Measurements from ENCODE around the gene FILIP1L.
A peak's percentile ranks its signal among the peaks of the same experiment; 100 is the strongest.
"Not testable (repeated sequence)": the region's sequence is repeated elsewhere in the genome, so short reads cannot be mapped to it uniquely, and the experiment has no call there.

The FILIP1L gene

DNA sequence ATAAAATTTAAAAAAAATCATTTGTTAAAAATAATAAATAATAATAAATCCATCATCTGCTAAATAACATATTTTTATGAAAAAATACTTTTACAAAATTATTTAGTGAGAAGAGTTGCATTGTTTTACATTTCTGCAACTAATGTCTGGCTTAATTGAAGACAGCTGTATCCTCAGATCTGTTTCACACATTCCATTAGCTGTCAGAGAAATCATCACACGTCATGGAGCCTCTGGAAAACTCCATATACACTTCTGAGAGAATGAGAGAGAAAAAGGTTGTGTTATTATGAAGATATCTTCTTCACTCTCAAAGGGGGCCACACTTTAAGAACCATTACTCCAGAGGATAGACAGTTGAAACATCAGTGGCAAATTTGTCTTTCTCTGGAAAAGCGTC, 255.8 kb downstream of the FILIP1L start:
- no peak for DNase-seq

DNA sequence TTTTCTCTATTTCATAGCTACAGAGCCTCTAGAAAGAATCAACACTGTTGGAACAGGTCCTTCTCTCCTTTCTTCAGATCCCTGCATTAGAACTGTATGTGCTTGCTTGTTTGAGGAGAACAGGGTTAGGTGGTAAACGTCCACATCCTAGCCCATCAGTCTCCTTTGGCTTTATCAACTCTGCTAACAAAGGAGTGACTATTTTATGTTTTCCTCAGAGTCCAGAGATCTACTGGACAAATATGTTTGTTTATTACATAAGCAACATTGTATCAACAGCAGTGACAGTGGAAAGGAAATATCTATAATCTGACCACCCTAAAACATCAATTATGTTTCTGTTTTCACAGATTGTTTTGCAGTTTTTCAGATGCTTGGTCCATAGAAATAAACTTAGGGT, 257.0 kb downstream of the FILIP1L start:
- no peak for DNase-seq

DNA sequence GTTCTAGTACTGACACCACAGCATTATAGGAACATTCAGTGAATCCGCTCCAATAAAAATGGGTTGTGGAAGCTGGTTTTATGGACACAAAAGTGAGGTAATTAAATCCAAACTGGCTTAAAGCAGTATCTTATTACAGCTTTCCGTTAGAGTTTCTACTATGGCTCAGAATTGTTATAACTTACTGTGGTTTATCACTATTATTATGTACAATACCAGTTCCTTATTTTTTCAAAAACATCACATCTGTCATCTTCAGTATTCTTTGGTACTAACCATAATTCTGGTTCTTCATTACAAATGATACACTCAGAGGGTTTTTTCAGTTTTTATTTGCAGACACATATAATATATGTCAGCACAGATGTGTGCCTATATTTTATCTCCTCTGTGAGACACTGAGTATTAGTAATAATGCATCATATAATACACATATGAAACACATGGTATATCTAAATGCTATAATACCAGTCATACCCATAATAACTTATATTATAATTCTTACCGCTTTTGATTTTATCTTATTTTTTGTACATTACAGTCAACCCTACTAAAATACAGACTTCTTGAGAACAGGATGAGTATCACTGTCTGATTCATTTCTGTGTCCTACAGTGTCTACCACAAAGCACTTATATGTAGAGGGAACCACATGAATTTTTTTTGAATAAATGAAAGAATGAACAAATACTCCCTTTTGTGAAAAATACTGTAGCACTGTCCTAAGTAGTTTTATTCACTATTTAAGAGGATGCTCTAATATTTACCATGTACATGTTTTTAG, 257.7 kb downstream of the FILIP1L start:
- no peak for DNase-seq

DNA sequence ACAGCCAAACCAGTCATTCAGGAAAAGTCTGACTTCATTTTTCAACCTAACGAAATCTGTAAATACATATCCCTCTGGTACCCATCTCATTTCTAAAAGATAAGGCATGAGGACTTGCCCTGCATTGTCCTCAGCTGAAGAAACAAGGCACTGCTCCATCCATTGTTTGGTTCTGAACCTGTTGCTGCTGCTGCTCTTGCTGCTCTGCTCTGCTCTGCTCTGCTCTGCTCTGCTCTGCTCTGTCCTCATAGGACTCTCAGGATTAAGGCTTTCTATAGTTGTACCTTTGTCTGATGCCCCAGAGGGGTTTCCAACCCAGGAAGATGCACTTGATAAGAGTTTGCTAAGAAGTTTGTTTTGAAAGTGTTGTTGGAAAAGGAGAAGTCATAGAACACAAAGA, 258.4 kb downstream of the FILIP1L start:
- DNase-seq: no peak

DNA sequence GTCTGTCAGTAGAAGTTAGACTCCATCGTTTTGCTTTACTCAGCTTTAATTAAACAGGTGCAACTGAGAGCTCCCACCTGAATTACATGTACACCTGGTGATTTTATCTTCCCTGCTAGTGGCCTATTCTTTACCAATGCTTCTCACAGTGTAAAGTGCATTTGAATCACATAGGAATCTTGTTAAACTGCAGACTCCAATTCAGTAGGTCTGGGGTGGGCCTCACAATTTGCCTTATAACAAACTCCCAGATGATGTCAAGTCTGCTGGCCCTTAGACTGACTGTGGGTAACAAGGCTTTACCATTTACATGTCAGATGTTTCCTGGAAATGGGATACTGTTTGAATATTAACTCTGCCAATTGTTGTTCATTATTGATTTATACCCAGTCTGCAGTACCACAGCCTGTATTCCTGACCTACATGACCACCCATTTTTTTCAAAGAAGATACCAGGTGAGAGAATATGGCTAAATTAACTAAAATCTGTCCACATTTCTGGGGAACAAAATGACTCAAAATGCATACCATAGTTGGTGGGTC, 259.5 kb downstream of the FILIP1L start:
- no peak for DNase-seq

DNA sequence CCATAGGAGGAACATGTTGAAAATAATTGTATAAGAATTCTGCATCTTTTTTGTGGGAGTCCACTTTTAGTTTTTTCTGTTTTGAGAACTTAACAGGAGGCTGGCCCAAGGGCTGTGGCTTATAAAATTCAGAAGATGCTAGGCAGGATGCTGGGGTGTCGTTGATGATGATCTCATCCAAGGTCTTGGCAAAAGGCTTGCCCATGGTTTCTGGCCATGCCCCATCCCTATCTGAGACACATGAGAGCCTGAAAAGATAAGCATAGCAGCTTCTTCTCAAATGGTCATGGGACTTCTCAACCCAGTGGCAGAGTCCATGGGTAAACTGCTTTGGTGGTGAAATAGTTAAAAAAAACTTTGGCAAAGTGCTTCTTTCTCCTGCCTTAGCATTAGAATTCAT, 261.4 kb downstream of the FILIP1L start:
- no peak for DNase-seq

DNA sequence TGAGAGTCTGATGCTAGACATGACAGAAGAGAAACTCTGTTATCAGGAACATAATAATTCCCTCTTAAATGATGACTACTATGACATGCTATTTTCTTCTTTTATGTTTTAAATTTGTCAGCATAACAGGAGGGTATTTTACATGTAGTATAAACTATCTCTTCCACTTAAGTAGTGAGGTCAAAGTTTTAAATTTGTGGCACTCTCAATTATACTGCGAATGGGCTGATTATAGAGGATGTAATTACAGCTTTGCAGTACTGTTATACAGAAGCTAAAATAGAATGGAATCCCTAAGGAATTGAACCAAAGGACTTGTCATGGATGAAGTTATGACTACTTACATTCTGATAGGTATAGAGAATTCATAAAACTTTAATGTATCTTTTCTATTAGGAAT, 262.3 kb downstream of the FILIP1L start:
- DNase-seq: no peak

DNA sequence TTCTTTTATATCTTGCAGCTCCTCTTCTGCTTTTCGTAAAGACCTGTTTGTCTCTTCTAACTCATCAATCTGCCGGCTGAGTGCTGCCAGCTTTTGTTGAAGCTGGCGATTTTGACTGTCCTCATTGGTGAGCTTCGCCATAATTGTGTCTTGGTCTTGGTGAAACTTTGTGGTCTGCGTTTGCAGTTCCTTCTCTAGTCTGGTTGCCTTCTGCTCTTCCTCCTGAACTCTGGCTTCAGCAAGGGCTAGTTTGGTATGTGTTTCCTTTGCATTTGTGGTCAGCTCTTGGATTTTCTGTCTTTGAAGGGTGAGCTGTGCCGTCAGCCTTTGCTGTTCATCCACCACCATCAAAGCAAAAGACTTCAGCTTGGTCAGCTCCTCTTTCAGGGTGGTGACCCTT, 263.7 kb downstream of the FILIP1L start:
- no peak for DNase-seq

DNA sequence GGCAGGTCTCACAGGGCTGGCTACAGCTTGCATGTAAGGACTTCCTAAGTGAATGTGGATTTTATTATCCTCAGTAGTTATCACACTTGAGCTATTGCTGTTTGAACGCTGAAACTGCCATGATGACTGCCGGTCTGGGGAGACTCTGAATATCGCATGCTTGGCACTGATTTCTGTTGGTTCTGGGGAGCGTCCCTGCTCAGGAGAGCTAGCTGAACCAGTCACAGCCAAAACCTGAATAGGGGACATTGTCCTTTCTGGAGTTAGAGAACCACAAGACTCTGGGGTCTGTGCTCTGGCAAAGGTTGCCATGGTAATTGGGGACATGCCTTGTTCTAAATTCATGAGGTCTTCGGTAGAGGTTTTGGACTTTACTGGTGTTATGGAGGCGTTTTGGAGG, 265.9 kb downstream of the FILIP1L start:
- no peak for DNase-seq

DNA sequence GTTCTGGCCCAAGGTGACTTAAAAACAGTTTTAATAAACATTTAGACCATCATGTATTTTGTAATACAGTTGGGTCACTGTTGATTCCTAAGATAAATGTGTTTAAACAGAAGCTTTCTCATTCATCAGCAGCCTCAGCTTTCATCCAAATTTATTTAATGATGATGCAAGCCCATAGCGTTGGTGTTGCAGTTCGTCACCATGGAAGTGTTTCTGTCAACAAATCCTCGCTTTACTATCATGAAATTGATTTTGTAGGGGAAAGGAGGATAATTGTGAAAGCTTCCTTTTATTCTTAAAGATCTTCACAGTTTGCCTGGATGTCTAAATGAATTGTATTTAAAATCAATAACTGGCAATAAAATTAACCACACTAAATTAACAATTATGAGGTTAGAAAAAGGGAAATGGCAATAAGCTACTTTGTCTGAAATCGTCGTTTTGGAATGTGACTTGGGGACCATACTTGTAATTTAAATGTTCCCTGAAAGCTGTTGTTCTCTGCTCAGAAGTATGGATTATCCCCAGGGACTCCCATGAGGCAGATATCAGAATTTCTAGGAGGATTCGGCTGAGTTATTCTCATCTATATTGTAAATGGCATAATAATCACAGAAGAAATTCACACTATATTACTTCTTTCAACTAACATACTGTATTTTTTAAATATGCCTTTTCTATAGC, 267.7 kb downstream of the FILIP1L start:
- peak; percentile 35 for DNase-seq

DNA sequence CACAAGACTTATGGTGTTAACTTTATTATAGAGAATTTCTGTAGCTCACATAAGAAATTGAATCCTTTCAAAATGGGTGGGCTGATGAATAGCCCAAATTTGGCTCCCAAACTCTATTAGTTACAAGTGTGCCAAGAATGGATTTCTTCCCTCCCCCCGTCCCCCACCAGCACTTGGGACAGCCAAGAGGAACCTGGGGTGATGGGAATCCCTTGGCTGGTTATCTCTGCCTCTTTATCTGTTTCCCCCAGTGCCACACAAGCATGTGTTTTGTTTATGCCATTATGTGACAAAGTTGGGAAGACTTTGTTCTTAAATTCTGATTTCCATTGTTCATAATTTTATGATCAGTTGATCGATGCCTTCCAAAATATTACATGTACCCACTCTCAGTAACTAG, 268.3 kb downstream of the FILIP1L start:
- DNase-seq: no peak

DNA sequence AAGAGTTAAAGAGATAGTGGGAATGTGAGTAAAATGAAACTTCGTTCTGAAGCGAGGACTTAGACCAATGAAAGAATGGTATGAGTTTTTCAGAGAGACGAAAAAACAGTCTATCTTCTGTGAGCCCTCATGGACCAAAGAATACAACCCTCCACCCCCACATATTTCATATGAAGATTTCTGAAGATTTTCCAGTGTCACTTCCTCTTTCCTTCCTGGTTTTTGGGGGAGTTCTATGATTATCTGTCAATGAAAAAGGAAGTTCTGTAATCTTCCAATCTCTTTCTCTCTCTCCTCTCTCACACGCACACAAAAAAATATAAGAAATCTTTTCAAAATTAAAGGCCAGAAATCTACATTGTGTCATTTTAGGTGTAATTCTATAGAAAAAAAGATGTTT, 269.0 kb downstream of the FILIP1L start:
- no peak for DNase-seq

DNA sequence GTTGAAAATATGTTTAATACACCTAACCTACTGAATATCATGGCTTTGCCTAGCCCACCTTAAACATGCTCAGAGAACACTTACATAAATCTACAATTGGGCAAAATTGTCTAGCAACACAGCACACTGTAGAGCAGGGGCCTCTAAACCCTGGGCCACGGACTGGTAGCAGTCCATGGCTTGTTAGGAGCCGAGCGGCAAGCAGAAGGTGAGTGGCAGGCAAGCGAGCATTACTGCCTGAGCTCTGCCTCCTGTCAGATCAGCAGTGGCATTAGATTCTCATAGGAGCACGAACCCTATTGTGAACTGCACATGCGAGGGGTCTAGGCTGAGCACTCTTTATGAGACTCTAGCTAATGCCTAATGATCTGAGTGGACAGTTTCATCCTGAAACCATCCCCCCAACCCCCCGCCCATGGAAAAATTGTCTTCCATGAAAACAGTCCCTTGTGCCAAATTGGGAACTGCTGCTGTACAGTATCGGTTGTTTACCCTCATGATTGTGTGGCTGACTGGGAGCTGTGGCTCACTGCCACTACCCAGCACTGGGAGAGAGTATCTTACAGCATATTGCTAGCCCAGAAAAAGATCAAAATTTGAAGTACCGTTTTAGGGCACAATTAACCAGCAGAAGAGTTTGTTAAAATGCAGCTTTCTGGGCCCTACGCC, 270.6 kb downstream of the FILIP1L start:
- DNase-seq: peak; percentile 36

DNA sequence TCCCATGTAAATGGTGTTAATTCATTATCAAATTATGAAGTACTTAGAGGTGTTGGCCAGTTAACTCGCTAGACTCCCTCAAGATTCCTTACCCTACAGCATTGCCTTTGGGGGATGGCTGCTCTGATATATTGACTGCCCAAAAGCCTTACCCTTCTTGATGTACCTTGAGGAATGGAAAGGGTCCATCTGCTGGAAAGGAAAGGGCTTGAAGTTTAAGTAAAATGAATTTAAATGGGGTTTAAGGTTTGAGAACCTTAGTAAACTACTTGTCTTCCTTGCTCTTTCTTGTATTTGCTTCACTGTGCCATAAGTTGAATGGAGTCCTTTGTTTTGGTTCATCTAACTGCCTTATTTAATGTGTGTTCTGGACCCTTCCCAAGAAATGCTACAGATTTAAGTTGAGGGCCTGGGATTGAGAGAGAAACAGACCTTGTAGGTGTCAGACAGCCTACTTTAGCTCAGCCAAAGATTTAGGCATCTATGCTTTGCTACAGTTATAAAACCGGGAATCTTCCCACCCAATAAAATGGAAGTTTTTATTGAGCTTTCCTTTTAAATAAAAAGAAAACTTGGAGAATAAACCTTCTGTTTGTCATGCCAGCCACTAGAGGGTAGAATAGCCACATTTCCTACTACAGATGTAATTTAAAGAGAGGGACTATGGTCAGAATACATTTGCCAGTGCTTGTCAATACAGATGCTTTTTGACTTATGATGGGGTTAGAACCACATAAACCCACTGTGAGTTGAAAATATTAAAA, 271.3 kb downstream of the FILIP1L start:
- peak; percentile 33 for DNase-seq

DNA sequence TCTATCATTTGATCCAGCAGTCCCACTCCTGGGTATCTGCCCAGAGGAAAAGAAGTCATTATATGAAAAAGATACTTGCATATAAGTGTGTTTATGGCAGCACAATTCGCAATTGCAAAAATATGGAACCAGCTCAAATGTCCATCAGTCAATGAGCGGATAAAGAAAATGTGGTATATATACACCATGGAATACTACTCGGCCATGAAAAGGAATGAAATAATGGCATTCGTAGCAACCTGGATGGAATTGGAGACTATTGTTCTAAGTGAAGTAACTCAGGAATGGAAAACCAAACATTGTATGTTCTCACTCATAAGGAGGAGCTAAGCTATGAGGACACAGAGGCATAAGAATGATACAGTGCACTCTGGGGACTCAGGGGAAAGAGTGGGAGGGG, 272.4 kb downstream of the FILIP1L start:
- DNase-seq: not testable (repeated sequence)

DNA sequence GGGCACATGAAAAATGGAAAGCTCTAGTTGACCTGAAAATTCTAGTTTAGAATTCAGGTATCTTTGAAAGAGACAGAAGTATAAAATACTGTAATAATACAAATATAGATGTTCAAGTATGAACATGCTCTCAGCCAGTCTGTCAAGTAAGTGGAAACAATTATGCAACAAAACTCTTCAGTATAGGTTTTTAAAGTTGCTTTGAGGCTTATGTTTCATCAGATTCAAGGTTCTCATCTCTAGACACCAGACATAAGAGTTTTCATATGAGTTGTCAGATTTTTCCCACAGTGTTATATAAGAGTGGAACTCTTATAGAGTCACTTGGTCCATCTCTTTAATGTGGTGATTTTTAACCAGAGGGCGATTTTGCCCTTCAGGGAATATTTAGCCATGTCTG, 274.7 kb downstream of the FILIP1L start:
- no peak for DNase-seq

DNA sequence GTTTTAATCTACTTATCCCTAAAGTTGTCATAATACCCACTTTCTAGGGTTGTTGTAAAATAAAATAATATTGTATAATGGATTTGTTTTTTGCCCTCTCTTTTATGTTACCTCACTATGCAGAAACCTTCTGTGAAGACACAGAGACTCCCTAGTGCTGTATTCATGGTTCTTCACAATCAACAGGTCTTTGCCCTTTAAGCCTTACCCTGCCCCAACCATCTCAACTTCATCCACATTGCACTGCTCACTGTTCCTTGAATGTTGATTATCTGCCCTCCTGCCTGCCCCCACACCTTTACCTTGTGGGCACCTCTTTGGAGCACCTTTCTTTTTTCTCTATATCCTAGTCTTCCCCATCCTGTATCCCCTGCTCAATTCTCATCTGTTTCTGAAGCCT, 275.5 kb downstream of the FILIP1L start:
- DNase-seq: no peak

DNA sequence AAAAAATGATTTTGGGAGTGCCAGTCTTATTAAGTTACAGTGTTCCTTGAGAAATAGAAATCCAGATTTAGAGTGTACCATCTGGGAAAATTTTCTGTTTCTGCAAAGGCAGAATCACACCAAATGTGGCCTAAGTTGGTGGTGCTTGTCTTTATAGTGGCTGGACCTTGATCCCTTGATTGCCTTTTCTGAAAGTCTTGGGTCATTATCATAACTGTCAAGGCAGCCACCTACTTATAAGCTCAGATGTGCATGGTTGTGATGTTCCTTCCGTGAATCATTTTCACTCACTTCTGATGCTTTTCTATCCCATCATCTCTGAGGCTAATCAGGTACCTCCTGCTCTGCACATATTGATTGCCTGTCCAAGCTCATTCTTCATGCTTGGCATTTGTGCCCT, 276.6 kb downstream of the FILIP1L start:
- DNase-seq: no peak

DNA sequence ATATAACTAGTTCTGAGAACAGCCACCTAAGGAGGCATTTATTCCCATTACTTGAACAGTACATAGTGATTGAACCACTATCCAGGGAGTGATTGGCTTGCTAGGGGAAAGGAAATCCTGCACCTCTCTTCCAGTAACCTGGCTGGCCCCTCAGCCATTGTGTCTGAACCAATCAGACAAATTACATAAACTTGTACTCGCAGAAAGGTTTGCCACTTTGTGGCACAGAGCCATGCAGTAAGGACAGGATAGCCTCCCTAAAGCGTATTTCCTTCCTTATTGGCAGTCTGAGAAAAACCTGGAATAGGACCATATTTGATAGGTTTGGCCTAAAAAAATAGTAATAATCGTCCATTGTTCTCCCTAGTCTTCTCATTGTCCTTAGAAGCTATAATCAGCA, 277.6 kb downstream of the FILIP1L start:
- DNase-seq: no peak

DNA sequence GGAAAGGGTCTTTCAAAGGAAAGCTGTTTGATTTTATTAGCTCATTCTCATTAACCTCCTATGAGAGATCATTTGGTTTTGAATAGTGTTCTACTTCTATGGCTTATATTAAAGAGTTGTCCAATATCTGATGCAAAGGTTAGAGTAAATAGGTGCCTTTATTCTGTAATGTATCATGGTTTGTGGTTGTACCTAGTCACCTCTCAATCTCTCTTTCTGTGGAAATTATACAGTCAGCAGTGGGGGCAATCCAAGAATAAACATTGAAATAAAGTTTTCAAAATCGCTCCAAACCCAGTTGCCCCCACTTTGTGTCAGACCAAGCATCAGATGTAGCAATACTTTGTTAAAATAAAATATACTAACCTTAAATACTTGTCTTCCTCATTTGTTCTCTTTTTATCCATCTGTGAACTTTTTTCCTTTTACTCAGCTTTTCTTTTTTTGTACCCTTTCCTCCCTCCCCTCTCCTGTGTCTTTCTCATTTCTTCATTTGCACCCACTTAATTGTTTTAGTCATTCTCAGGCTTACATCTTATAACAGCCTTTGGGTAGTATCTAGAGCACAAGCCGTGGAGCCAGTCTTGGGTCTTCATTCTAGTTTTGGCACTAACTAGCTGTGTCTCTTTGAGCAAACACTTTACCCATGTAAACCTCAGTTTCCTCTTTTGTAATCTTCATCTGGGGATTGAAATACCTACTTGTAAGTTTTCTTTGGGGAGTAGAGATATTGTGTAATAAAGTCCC, 279.9 kb downstream of the FILIP1L start:
- no peak for DNase-seq

DNA sequence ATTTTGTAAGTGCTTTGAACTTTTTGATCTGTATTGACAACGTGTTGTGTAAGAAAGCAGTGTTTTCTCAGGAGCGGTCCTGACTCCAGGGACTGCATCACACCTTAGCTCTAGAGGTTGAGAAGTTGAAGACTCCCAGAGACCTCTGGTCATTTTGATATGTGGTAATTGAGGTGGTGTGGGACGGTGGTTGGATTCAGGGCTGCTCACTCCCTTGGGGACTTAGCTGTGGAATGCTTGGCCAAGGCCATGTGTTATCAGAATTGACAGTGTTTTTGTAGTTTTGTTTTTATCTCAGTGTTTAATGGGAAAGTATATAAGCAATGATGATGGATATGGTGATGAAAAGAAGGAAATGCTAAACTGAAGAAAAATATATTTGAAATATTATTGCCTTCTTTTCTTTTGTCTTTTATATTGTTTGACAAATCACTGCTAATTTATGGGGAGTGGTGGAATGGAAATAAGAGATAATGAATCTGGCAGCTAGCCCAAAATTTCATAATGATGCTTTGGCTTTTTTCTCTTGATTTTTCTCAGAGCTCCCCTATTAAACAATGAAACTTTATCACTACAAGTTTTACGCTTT, 280.6 kb downstream of the FILIP1L start:
- no peak for DNase-seq

DNA sequence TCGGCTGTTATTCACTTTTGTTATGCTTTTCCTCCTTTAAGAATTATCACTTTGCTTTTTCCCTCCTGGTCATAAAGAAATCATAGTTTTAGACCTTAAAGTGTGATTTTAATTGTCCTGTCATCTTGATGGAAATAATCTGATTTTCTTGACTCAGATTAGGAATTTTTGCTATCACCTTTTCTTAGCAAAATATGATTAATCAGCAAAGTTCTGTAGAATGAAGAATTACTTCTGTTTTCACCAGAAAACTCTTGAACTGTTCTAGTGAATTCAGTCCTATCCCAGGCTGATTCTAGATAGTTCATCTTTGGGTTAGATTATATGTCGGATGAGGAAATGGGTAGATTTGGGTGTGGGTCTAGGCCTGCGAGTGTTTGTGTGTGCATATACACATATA, 284.5 kb downstream of the FILIP1L start:
- DNase-seq: no peak

All from NCI-H2081 treated with DMSO at 0.1 percent for 48 hours (cell line).